ENCODE data around the gene CLTC. TPM values are rescaled to one million over a fixed set of nuclear protein-coding genes. Genes with fewer than 3 reads are reported as not detected.
A peak's percentile ranks its signal among the peaks of the same experiment; 100 is the strongest.

Gene CLTC
- total RNA-seq, 1 donor from 2014 or later = 313 TPM

GRCh38 chr17:59633658-59634359 is 14.1 kb downstream of the CLTC start:
- no peak for DNase-seq (ENCODE audit: low read depth in 2 of 2)

- DNase-seq (ENCODE audit: low read depth in 2 of 2) = peak; percentile 41 to 74
These were observed 15.2 kb downstream of the CLTC start for GRCh38 chr17:59634632-59635541.

- no peak for DNase-seq (ENCODE audit: low read depth in 2 of 2)
These were observed 18.1 kb downstream of the CLTC start for GRCh38 chr17:59637611-59638310.

- DNase-seq (ENCODE audit: low read depth in 2 of 2) = no peak
These were observed 18.9 kb downstream of the CLTC start for GRCh38 chr17:59638553-59638952.

- no peak for DNase-seq (ENCODE audit: low read depth in 2 of 2)
These were observed 22.2 kb downstream of the CLTC start for GRCh38 chr17:59641799-59642484.

GRCh38 chr17:59642565-59642964 is 22.9 kb downstream of the CLTC start:
- no peak for DNase-seq (ENCODE audit: low read depth in 2 of 2)

GRCh38 chr17:59643159-59644140 is 23.8 kb downstream of the CLTC start:
- DNase-seq (ENCODE audit: low read depth in 2 of 2) = peak in 1 of 2 donors; percentile 27

GRCh38 chr17:59647288-59647687 is 27.6 kb downstream of the CLTC start:
- DNase-seq (ENCODE audit: low read depth in 2 of 2) = no peak

- no peak for DNase-seq (ENCODE audit: low read depth in 2 of 2)
These were observed 30.2 kb downstream of the CLTC start for GRCh38 chr17:59649886-59650285.

GRCh38 chr17:59650642-59651041 is 30.9 kb downstream of the CLTC start:
- DNase-seq (ENCODE audit: low read depth in 2 of 2) = no peak

GRCh38 chr17:59651346-59651745 is 31.7 kb downstream of the CLTC start:
- DNase-seq (ENCODE audit: low read depth in 2 of 2) = no peak

GRCh38 chr17:59652119-59652518 is 32.4 kb downstream of the CLTC start:
- peak in 1 of 2 donors; percentile 79 for DNase-seq (ENCODE audit: low read depth in 2 of 2)

GRCh38 chr17:59656624-59657023 is 36.9 kb downstream of the CLTC start:
- peak in 1 of 2 donors; percentile 10 for DNase-seq (ENCODE audit: low read depth in 2 of 2)

- DNase-seq (ENCODE audit: low read depth in 2 of 2) = no peak
These were observed 46.5 kb downstream of the CLTC start for GRCh38 chr17:59666235-59666634.

GRCh38 chr17:59668816-59669215 is 49.1 kb downstream of the CLTC start:
- peak; percentile 33 to 93 for DNase-seq (ENCODE audit: low read depth in 2 of 2)

GRCh38 chr17:59669411-59669810 is 49.7 kb downstream of the CLTC start:
- no peak for DNase-seq (ENCODE audit: low read depth in 2 of 2)

- no peak for DNase-seq (ENCODE audit: low read depth in 2 of 2)
These were observed 50.2 kb downstream of the CLTC start for GRCh38 chr17:59669944-59670343.

GRCh38 chr17:59671386-59671785 is 51.7 kb downstream of the CLTC start:
- DNase-seq (ENCODE audit: low read depth in 2 of 2) = no peak

- DNase-seq (ENCODE audit: low read depth in 2 of 2) = no peak
These were observed 55.5 kb downstream of the CLTC start for GRCh38 chr17:59675231-59675630.

GRCh38 chr17:59676716-59677115 is 57.0 kb downstream of the CLTC start:
- no peak for DNase-seq (ENCODE audit: low read depth in 2 of 2)

All from lung microvascular endothelial cell (primary cell).